NCI-H1930 (cell line): Measurements from ENCODE around the gene DZIP3.

ENCODE experiments used
- DNase-seq, 2 experiments: peaks; one replicate each; lab custom pipeline; 2025; lab: John Stamatoyannopoulos, UW

The DZIP3 gene

GRCh38 chr3:108589081-108589997, at the start of gene DZIP3, which contains the start of gene CIP2A:
Gene DZIP3, plus strand, starts transcription at chr3:108589722. Its CDS starts 15,685 bp downstream, at chr3:108605407.
Gene CIP2A, minus strand, starts transcription at chr3:108589438. Its CDS starts 63 bp downstream, at chr3:108589375.
- DNase-seq, result peak; percentile 90 to 94

- DNase-seq, result no peak
These were observed 43.3 kb upstream of the DZIP3 start for GRCh38 chr3:108546247-108546646.

- no peak for DNase-seq
These were observed 42.8 kb upstream of the DZIP3 start for GRCh38 chr3:108546692-108547091.

- DNase-seq, result no peak
These were observed 41.2 kb upstream of the DZIP3 start for GRCh38 chr3:108548304-108548703.

- no peak for DNase-seq
These were observed 40.6 kb upstream of the DZIP3 start for GRCh38 chr3:108548886-108549285.

GRCh38 chr3:108552267-108553159, 37.0 kb upstream of the DZIP3 start:
- DNase-seq, result peak in 1 of 2 experiments; percentile 31

- DNase-seq, result no peak
These were observed 35.3 kb upstream of the DZIP3 start for GRCh38 chr3:108554229-108554628.

GRCh38 chr3:108554913-108555571, 34.5 kb upstream of the DZIP3 start:
- no peak for DNase-seq

GRCh38 chr3:108555966-108556581, 33.4 kb upstream of the DZIP3 start:
- no peak for DNase-seq

GRCh38 chr3:108562565-108562964, 27.0 kb upstream of the DZIP3 start:
- DNase-seq, result no peak

- DNase-seq, result no peak
These were observed 25.0 kb upstream of the DZIP3 start for GRCh38 chr3:108564564-108564963.

- no peak for DNase-seq
These were observed 24.0 kb upstream of the DZIP3 start for GRCh38 chr3:108565506-108565905.

- peak in 1 of 2 experiments; percentile 5 for DNase-seq
These were observed 22.9 kb upstream of the DZIP3 start for GRCh38 chr3:108566599-108566998.

- DNase-seq, result no peak
These were observed 20.2 kb upstream of the DZIP3 start for GRCh38 chr3:108569336-108569735.

- no peak for DNase-seq
These were observed 11.5 kb upstream of the DZIP3 start for GRCh38 chr3:108578064-108578463.

GRCh38 chr3:108588601-108589000, 921 bp upstream of the DZIP3 start:
- no peak for DNase-seq

GRCh38 chr3:108589998-108590323, 439 bp downstream of the DZIP3 start:
- DNase-seq, result no peak

- DNase-seq, result no peak
These were observed 938 bp downstream of the DZIP3 start for GRCh38 chr3:108590460-108590859.

- DNase-seq, result no peak
These were observed 5.8 kb downstream of the DZIP3 start for GRCh38 chr3:108595321-108595720.

- no peak for DNase-seq
These were observed 8.9 kb downstream of the DZIP3 start for GRCh38 chr3:108598375-108598774.

- DNase-seq, result no peak
These were observed 10.3 kb downstream of the DZIP3 start for GRCh38 chr3:108599677-108600409.
